Omental fat pad (tissue), 4 donors: Measurements from ENCODE around the gene MSMB. TPM values are rescaled to one million over a fixed set of nuclear protein-coding genes. Genes with fewer than 3 reads are reported as not detected.
A peak's percentile ranks its signal among the peaks of the same experiment; 100 is the strongest.

Experiments used
- ATAC-seq: fragments of 150-250 bp; one replicate; pipeline ENCODE4 v1.9.1; 2016; ENCODE audit warnings: mild to moderate bottlenecking, moderate library complexity; ENCODE audit not compliant: low FRiP score
- DNase-seq: peaks from one replicate; pipeline ENCODE4 v3.0.0-alpha.2; 2019; ENCODE audit warnings: low spot score
- CTCF ChIP-seq, 3 donors: fragments of 450-650 bp; IDR thresholded peaks; one replicate each; pipeline ENCODE4 v1.5.1; 2016 to 2017; ENCODE audit warnings: antibody characterized with exemption in 3 of 3, mild to moderate bottlenecking in 3 of 3, moderate library complexity in 2 of 3
- total RNA-seq, 4 donors: library from RNA; depleted of rRNA; stranded (reverse); fragments of >200 nt; gene quantifications; one replicate each; pipeline ENCODE4 v1.1.0, GENCODE V29; 2016

Gene MSMB
- total RNA-seq, 4 donors from 2014 or later: not detected

- no peak for ATAC-seq
- no peak for DNase-seq
- no peak for TF ChIP-seq CTCF (IDR thresholded peaks at IDR 0.05)
Measured at GRCh38 chr10:46031648-46032532, 14.2 kb downstream of the MSMB start.

DNA sequence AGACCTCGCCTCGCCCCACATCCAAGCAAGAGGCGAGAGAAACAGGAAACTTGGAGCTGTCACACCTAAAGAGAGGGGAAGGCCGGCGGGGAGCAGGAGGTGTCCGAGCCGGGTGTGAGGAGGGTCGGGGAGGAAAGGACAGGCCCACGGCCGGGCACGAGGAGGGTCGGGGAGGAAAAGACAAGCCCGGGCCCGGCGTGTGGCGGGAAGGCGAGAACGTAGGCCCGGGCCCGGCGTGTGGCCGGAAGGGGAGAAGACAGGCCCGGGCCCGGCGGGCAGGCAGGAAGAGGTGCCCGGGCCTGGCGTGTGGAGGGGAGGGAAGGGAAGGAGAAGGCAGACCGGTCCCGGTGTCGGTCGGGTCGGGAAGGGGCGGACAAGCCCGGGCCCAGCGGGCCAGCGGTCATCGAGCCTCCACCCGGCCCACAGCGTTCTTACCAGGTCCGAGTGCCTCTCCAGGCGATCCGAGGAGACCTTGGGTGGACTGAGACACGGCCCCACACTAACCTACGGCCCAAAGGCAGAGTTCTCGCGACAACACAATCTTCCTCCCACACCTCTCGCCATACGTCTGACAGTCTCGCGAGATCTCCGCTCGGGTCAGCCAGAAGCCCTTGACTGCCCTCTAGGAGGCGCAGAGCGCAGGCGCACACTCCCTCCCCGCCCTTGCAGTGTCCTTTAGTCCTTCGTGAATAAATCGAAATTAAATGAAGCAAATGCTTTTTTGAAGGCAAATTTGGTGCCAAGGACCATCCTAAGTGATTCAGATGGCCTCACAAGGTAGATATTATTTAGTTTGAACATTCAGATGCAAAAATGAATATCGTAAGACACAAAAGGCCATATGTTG lies 15.8 kb downstream of the MSMB start, which contains the start of gene NCOA4:
NCOA4 (minus strand) TSS at position 533 of the 847 bp plus-strand sequence. CDS start 13,943 bp downstream, outside the sequence.
- peak in 2 of 3 donors; percentile 20 to 29 for TF ChIP-seq CTCF (IDR thresholded peaks at IDR 0.05)
- DNase-seq (peak; percentile 94), ATAC-seq (peak; percentile 98)

DNA sequence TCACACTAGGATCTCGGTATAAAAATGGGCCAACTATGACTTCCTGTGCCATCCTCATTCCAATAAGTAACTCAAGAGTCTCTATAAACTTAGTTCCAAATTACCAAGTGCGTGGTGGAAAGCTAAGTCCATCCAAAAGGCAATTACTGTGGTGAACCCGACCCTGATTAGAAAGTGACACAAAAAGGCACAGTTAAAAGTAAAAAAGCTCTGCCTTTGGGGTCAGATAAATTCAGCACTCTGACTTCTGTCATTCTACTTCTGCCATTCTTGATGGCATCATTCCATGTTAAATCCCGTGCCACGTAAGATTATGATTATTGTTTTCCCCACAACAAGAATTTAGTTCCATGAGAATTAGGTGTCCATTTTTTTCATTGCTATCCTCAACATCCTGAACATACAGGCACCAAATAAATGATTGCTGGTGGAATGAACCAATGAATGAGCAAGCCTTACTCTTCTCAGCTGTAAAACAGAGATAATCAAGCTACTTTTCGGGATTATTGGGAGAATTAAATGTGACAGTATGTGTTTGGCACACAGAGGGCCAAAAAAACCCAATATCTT lies 16.5 kb downstream of the MSMB start:
- TF ChIP-seq CTCF (IDR thresholded peaks at IDR 0.05): no peak
- no peak for ATAC-seq
- no peak for DNase-seq

GRCh38 chr10:46028584-46029460 lies 17.2 kb downstream of the MSMB start:
- no peak for TF ChIP-seq CTCF (IDR thresholded peaks at IDR 0.05)
- ATAC-seq (no peak), DNase-seq (no peak)

DNA sequence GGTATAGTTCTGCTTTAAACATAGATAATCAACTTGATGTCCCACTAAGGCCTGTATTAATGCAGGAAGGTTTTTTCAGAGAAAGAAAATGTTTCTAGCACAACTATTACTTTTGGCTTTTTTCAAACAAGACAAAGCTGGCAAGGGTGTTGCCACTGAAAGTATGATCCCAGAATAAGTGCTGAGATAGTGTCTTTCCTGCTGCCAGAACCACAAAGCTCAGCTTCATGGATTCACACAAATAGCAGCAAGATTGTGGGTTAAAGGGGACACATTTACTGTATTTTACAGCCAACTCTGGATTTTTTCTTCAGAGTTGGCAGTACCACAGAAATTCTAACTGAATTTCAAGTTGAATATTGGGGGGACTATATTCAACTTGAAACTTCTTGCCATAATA lies 20.0 kb downstream of the MSMB start:
- no peak for DNase-seq
- no peak for ATAC-seq
- no peak for TF ChIP-seq CTCF (IDR thresholded peaks at IDR 0.05)

DNA sequence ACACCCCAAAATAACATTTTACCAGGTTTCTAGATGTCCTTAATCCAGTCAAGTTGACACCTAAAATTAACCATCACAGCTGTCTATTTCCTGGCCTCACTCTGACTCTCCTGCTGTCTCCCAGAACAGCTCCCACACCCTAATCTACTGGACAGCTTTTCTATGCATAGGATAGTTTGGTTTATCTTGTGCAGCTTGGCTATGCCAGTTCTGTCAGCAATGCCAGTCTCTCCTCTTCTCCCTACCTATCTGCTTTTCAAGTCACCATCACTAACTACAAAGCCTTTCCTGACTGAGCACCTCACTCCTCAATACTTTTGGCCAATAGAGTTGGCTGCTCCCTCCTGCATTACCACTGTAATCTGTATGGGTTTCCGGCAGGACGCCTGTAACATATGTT lies 20.7 kb downstream of the MSMB start:
- ATAC-seq: no peak
- DNase-seq: no peak
- no peak for TF ChIP-seq CTCF (IDR thresholded peaks at IDR 0.05)
